Measurements from ENCODE around the gene COPB1.

The COPB1 gene

GRCh38 chr11:14520747-14521151, 21.1 kb upstream of the COPB1 start:
- no peak for TF ChIP-seq CTCF (IDR thresholded peaks at IDR 0.05; ENCODE audit: low read depth, low read length, missing control alignments)

DNA sequence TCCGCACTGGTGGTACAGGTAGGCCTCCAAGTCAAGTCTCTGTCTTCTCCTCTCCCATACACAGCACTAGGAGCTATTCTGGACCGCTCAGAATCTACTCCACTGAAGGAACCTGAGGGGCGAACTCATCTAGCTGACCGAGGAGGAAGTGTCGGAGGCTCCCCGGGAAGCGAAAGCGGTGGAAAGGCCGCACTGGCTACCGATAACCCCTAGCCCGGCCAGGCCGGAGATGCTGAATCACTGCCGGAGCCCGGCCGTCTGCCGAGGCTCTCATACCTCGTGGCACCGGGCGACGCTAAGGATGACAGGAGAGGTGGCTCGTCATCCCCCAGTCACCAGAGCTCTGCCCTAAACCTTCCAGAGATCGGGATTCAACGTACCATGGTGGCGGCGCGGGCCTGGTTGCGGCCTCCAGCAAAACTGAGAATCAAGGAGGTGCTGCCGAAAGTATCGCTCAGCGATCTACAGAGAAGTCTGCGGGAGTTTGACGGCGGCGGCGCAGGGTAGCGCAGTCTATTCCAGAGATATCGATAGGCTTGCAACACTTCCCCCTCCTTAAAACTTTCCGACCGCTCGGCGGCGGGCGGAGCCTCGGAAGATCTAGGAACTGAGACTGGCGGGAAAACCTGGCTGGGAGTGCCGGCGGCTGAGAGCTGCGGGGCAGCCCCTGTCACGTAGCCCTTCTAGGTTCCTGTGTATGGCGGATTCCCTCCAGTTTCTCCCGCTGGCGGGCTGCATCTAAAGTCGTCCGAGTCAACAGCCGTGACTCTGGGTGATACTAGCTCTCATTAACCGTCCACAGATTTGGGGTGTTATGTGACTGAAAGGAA, 20.5 kb upstream of the COPB1 start, which contains the start of gene PSMA1:
Gene PSMA1, minus strand, starts transcription at position 470 of the 830 bp plus-strand sequence. Its CDS starts 87 bp downstream, at position 383.
- H3K4me3 ChIP-seq (ENCODE audit: low read depth, low read length) = peak within 1 kb of the TSS; percentile 93
- peak within 1 kb of the TSS; percentile 87 for H3K27ac ChIP-seq
- in situ Hi-C loops (cut with HindIII; ENCODE audit: low pct_ligation_motif_present, low sequenced_read_pairs) = no loop called here
- peaks cover 29% of the 10 kb centered on the region for H3K36me3 ChIP-seq (replicated peaks)
- peak; percentile 20 for TF ChIP-seq CTCF (IDR thresholded peaks at IDR 0.05; ENCODE audit: low read depth, low read length, missing control alignments)
- no peaks in the 10 kb centered on the region for H3K27me3 ChIP-seq (replicated peaks)
- DNase-seq = peak; percentile 96

More at GRCh38 chr11:14520747-14521151, 21.1 kb upstream of the COPB1 start:
- Histone ChIP-seq H3K27me3 (replicated peaks) (no peaks in the 10 kb centered on the region), H3K36me3 (replicated peaks) (peaks cover 25% of the 10 kb centered on the region), H3K27ac (peak overlapping the region; percentile 87), H3K4me3 (ENCODE audit: low read depth, low read length) (peak overlapping the region; percentile 93)
- in situ Hi-C loops (cut with HindIII; ENCODE audit: low pct_ligation_motif_present, low sequenced_read_pairs) = no loop called here
- no peak for DNase-seq

DNA sequence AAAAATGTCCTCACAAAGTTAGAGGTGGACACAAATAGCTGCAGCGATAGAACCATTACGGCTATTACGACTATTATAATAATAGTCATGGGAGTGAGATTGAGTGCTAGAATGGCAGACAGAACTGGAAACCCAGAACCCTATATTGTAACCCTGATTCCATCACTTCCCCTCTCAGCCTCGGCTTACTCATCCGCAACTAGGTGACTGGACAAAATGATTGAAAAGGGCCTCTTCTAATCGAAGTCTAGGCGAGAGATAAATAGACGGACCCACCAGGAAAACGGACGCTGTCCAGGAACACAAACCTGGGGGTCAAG, 19.9 kb upstream of the COPB1 start:
- peaks cover 35% of the 10 kb centered on the region for H3K36me3 ChIP-seq (replicated peaks)
- H3K4me3 ChIP-seq (ENCODE audit: low read depth, low read length) = peak overlapping the region; percentile 93
- in situ Hi-C loops (cut with HindIII; ENCODE audit: low pct_ligation_motif_present, low sequenced_read_pairs) = no loop called here
- no peaks in the 10 kb centered on the region for H3K27me3 ChIP-seq (replicated peaks)
- DNase-seq = no peak
- peak overlapping the region; percentile 87 for H3K27ac ChIP-seq
- TF ChIP-seq CTCF (IDR thresholded peaks at IDR 0.05; ENCODE audit: low read depth, low read length, missing control alignments) = no peak

GRCh38 chr11:14518820-14519219, 19.2 kb upstream of the COPB1 start:
- no peak for DNase-seq
- Histone ChIP-seq H3K27ac (no peak overlapping the region), H3K36me3 (replicated peaks) (peaks cover 42% of the 10 kb centered on the region), H3K4me3 (ENCODE audit: low read depth, low read length) (peak overlapping the region; percentile 93), H3K27me3 (replicated peaks) (no peaks in the 10 kb centered on the region)
- no peak for TF ChIP-seq CTCF (IDR thresholded peaks at IDR 0.05; ENCODE audit: low read depth, low read length, missing control alignments)
- in situ Hi-C loops (cut with HindIII; ENCODE audit: low pct_ligation_motif_present, low sequenced_read_pairs) = no loop called here

DNA sequence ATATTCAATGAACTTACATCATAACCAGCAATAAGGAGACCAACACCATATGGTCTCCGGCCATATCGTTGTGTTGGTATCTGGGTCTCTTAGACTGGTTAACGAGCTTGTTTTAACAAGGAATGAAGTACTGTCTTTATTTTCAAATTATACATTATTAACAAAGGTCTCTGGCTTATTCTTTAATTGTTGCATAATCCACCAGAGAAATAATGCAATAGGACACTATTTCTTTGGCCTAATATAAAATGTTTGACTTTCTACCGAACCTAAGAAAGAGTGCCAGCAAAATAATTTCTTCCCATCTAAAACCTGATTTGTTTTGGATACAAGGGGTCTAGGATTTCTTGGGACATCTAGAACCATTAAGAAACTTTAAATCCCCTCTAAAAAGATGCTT, 14.2 kb upstream of the COPB1 start:
- Histone ChIP-seq H3K27me3 (replicated peaks) (no peaks in the 10 kb centered on the region), H3K27ac (no peak overlapping the region), H3K4me3 (ENCODE audit: low read depth, low read length) (no peak overlapping the region), H3K36me3 (replicated peaks) (peaks cover 76% of the 10 kb centered on the region)
- no peak for DNase-seq
- no peak for TF ChIP-seq CTCF (IDR thresholded peaks at IDR 0.05; ENCODE audit: low read depth, low read length, missing control alignments)
- in situ Hi-C loops (cut with HindIII; ENCODE audit: low pct_ligation_motif_present, low sequenced_read_pairs) = no loop called here
